GM21360 (cell line): ENCODE measurements around the gene CNOT6.
"Not testable (repeated sequence)": the region's sequence is repeated elsewhere in the genome, so short reads cannot be mapped to it uniquely, and the experiment has no call there.

Experiments used
- ATAC-seq: cut with Tn5 transposase; IDR thresholded peaks from one replicate; pipeline ENCODE4 v1.9.1; 2021; ENCODE audit warnings: mild to moderate bottlenecking, moderate library complexity; ENCODE audit not compliant: unreplicated experiment

Gene CNOT6

GRCh38 chr5:180494060-180494509 is at the start of gene CNOT6:
Gene CNOT6, plus strand, starts transcription at chr5:180494379. Its CDS starts 34,898 bp downstream, at chr5:180529277.
- ATAC-seq = peak; percentile 93

GRCh38 chr5:180454752-180455151 is 39.4 kb upstream of the CNOT6 start:
- ATAC-seq = no peak

GRCh38 chr5:180455872-180456271 is 38.3 kb upstream of the CNOT6 start:
- ATAC-seq = no peak

GRCh38 chr5:180456792-180457191 is 37.4 kb upstream of the CNOT6 start:
- ATAC-seq = no peak

GRCh38 chr5:180458852-180459673 is 35.1 kb upstream of the CNOT6 start:
- not testable (repeated sequence) for ATAC-seq

GRCh38 chr5:180459674-180460142 is 34.5 kb upstream of the CNOT6 start:
- ATAC-seq = not testable (repeated sequence)

GRCh38 chr5:180460834-180461233 is 33.3 kb upstream of the CNOT6 start:
- ATAC-seq = no peak

GRCh38 chr5:180461303-180461702 is 32.9 kb upstream of the CNOT6 start:
- no peak for ATAC-seq

- no peak for ATAC-seq
Observed at GRCh38 chr5:180463216-180463900, 30.8 kb upstream of the CNOT6 start.

- no peak for ATAC-seq
Observed at GRCh38 chr5:180463916-180464602, 30.1 kb upstream of the CNOT6 start.

GRCh38 chr5:180464603-180464970 is 29.6 kb upstream of the CNOT6 start:
- ATAC-seq = no peak

- not testable (repeated sequence) for ATAC-seq
Observed at GRCh38 chr5:180465052-180465451, 29.1 kb upstream of the CNOT6 start.

GRCh38 chr5:180466316-180466715 is 27.9 kb upstream of the CNOT6 start:
- ATAC-seq = no peak

- no peak for ATAC-seq
Observed at GRCh38 chr5:180467028-180467975, 26.9 kb upstream of the CNOT6 start.

GRCh38 chr5:180467989-180468731 is 26.0 kb upstream of the CNOT6 start:
- ATAC-seq = no peak

- ATAC-seq = no peak
Observed at GRCh38 chr5:180468732-180469585, 25.2 kb upstream of the CNOT6 start.

GRCh38 chr5:180469586-180469865 is 24.7 kb upstream of the CNOT6 start:
- no peak for ATAC-seq

GRCh38 chr5:180469866-180470265 is 24.3 kb upstream of the CNOT6 start:
- ATAC-seq = no peak

GRCh38 chr5:180470361-180470760 is 23.8 kb upstream of the CNOT6 start:
- ATAC-seq = no peak
